ENCODE measurements around the gene DPY19L1.
"Not testable (repeated sequence)": the region's sequence is repeated elsewhere in the genome, so short reads cannot be mapped to it uniquely, and the experiment has no call there.

DNA sequence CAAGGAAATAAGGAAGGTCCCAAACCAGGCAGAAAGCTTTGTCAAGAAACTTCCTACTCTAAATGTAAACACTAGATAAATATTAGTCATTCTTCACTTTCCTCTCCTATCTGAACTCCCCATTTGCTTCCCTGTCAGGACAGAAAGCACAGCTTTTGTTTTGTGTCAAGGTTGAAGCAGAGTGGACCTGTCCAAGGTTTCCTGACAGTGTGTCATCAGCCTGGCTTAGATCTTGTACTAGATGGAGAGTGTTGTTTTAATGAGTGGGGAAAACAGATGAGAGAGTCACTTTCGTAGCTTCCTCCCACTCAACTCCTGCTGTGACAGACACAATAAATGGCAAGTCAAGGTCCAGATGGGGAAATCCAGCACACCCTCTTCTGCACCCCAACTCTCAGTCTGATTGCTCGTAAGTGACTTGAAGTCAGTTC is 101.5 kb downstream of the DPY19L1 start:
- TF ChIP-seq, protein P1, sequence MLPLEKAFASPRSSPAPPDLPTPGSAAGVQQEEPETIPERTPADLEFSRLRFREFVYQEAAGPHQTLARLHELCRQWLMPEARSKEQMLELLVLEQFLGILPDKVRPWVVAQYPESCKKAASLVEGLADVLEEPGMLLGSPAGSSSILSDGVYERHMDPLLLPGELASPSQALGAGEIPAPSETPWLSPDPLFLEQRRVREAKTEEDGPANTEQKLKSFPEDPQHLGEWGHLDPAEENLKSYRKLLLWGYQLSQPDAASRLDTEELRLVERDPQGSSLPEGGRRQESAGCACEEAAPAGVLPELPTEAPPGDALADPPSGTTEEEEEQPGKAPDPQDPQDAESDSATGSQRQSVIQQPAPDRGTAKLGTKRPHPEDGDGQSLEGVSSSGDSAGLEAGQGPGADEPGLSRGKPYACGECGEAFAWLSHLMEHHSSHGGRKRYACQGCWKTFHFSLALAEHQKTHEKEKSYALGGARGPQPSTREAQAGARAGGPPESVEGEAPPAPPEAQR (CRISPR knock-in tag; IDR thresholded peaks at IDR 0.05): not testable (repeated sequence)
- TF ChIP-seq JUN (CRISPR knock-in tag; IDR thresholded peaks at IDR 0.05); EMX1 (CRISPR knock-in tag; IDR thresholded peaks at IDR 0.05); FOXP1 (CRISPR knock-in tag; IDR thresholded peaks at IDR 0.05; ENCODE audit: borderline replicate concordance); SP1 (CRISPR knock-in tag; conservative IDR thresholded peaks at IDR 0.05); ZNF263 (CRISPR knock-in tag; IDR thresholded peaks at IDR 0.05; ENCODE audit: low read depth); TEAD4 (CRISPR knock-in tag; IDR thresholded peaks at IDR 0.05); IRF2 (CRISPR knock-in tag; IDR thresholded peaks at IDR 0.05; ENCODE audit: borderline replicate concordance, low read depth); NR3C1 (CRISPR knock-in tag; conservative IDR thresholded peaks at IDR 0.05; ENCODE audit: low read depth): not testable (repeated sequence)
- TF ChIP-seq, protein P2, sequence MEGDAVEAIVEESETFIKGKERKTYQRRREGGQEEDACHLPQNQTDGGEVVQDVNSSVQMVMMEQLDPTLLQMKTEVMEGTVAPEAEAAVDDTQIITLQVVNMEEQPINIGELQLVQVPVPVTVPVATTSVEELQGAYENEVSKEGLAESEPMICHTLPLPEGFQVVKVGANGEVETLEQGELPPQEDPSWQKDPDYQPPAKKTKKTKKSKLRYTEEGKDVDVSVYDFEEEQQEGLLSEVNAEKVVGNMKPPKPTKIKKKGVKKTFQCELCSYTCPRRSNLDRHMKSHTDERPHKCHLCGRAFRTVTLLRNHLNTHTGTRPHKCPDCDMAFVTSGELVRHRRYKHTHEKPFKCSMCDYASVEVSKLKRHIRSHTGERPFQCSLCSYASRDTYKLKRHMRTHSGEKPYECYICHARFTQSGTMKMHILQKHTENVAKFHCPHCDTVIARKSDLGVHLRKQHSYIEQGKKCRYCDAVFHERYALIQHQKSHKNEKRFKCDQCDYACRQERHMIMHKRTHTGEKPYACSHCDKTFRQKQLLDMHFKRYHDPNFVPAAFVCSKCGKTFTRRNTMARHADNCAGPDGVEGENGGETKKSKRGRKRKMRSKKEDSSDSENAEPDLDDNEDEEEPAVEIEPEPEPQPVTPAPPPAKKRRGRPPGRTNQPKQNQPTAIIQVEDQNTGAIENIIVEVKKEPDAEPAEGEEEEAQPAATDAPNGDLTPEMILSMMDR (IDR thresholded peaks at IDR 0.05): not testable (repeated sequence)
